K562 (cell line): ENCODE results near the gene SPNS1. TPM values are rescaled to one million over a fixed set of nuclear protein-coding genes. Genes with fewer than 3 reads are reported as not detected.

Source experiments
- CHD7 ChIP-seq: fragments of 200-600 bp; sonication (generic); IDR thresholded peaks from one replicate; pipeline ENCODE4 v1.6.1; 2012; ENCODE audit warnings: mild to moderate bottlenecking, low read depth, low read length, inconsistent platforms
- ELK1 ChIP-seq: sonication (generic); formaldehyde crosslinking; IDR thresholded peaks from 2 replicates; pipeline ENCODE4 v1.8.1; 2022; ENCODE audit warnings: missing genetic modification reagents
- MAFF ChIP-seq: IDR thresholded peaks from 2 replicates; pipeline ENCODE4 v1.6.1; 2012; ENCODE audit warnings: low read length, improper control_type of control experiment
- RBM17 ChIP-seq: fragments of 200-400 bp; formaldehyde crosslinking; IDR thresholded peaks from 2 replicates; pipeline ENCODE4 v1.6.1; 2017; ENCODE audit warnings: low read depth, mild to moderate bottlenecking, low read length, borderline replicate concordance
- TFAM ChIP-seq: fragments of 250-450 bp; sonication (Bioruptor Pico); conservative IDR thresholded peaks from 2 replicates; pipeline ENCODE4 v1.5.0; 2021; ENCODE audit warnings: mild to moderate bottlenecking, moderate library complexity
- ZBTB9 ChIP-seq: fragments of 450-650 bp; formaldehyde crosslinking; IDR thresholded peaks from 2 replicates; pipeline ENCODE4 v1.4.0; 2020; ENCODE audit warnings: mild to moderate bottlenecking, moderate library complexity
- ZNF518B ChIP-seq: fragments of 250-450 bp; sonication (Bioruptor Pico); IDR thresholded peaks from 2 replicates; pipeline ENCODE4 v1.5.0; 2021; ENCODE audit warnings: mild to moderate bottlenecking, moderate library complexity
- ZNF584 ChIP-seq: fragments of 200-800 bp; sonication (Bioruptor generic); IDR thresholded peaks from 2 replicates; pipeline ENCODE4 v1.6.1; 2016; ENCODE audit warnings: low read depth, mild to moderate bottlenecking, missing genetic modification characterization, missing compliant biosample characterization
- ZNF707 ChIP-seq: fragments of 250-450 bp; sonication (Bioruptor Pico); conservative IDR thresholded peaks from 2 replicates; pipeline ENCODE4 v1.8.0; 2022; ENCODE audit warnings: inconsistent platforms, mild to moderate bottlenecking, moderate library complexity
- polyA plus RNA-seq, 8 experiments: library from polyadenylated mRNA; depleted of rRNA in 4 of 8; stranded (reverse) in 5 of 8; unstranded in 3 of 8; fragments of >200 nt; fragmentation: Nextera tagmentation in 2 of 8; fragmentation: Illumina TruSeq in 1 of 8; extraction: Ambion mirVana in 2 of 8; extraction: Trizol in 1 of 8; gene quantifications; 2 replicates each; pipeline versions ENCODE4 v1.2.1 to v1.2.3, GENCODE V29; 2011 to 2014; ENCODE audit warnings: inconsistent platforms in 1 of 8, missing spikeins in 1 of 8
- total RNA-seq, 7 experiments: library from RNA; depleted of rRNA in 6 of 7; stranded (reverse); fragments of >200 nt in 6 of 7; fragmentation: Illumina TruSeq in 2 of 7; extraction: Trizol in 2 of 7; gene quantifications; 2 replicates each; pipeline versions ENCODE4 v1.2.1 to v1.2.3, GENCODE V29; 2011 to 2021; ENCODE audit warnings: low replicate concordance in 1 of 7

SPNS1 gene
- total and polyA plus RNA-seq, 9 of the 15 experiments (the other 6 are each of a cell fraction or from before 2014, with no cell fraction given), result 0.58 to 64.9 (median 13.7) TPM

- TF ChIP-seq ZNF518B, result no peak
- no peak for TF ChIP-seq RBM17
- TF ChIP-seq CHD7, result no peak
- TF ChIP-seq ELK1 (CRISPR knock-in tag), result no peak
- TF ChIP-seq TFAM (CRISPR knock-in tag), result no peak
- TF ChIP-seq ZBTB9 (CRISPR knock-in tag), result no peak
- TF ChIP-seq ZNF707 (CRISPR knock-in tag), result no peak
- TF ChIP-seq ZNF584 (CRISPR knock-in tag), result no peak
- no peak for TF ChIP-seq MAFF
These were observed 23.7 kb upstream of the SPNS1 start, which contains the start of gene NFATC2IP (continued) for GRCh38 chr16:28950648-28951409.
